ENCODE results near the gene NDUFAF5. TPM values are rescaled to one million over a fixed set of nuclear protein-coding genes. Genes with fewer than 3 reads are reported as not detected.

Gene NDUFAF5
- total RNA-seq, 1 donor from 2014 or later: 24.2 TPM

GRCh38 chr20:13868331-13868730, 83.5 kb downstream of the NDUFAF5 start:
- peak; percentile 9 for DNase-seq (ENCODE audit: low read depth)

GRCh38 chr20:13870170-13870748, 85.4 kb downstream of the NDUFAF5 start:
- no peak for DNase-seq (ENCODE audit: low read depth)

Other genes with a start within 250 kb of the NDUFAF5 start
- 5.2 and 8.2 TPM in 2 replicates for gene TASP1, start 146.1 kb upstream of the NDUFAF5 start, total RNA-seq
- gene ESF1, start 109 bp upstream of the NDUFAF5 start, total RNA-seq: 19.8 and 21.4 TPM in 2 replicates
- not detected in 2 replicates for gene SEL1L2, start 205.6 kb downstream of the NDUFAF5 start, total RNA-seq
- gene MACROD2, start 210.5 kb downstream of the NDUFAF5 start, total RNA-seq: 5.3 and 9.4 TPM in 2 replicates

All from myocyte (in vitro differentiated cells).